Spleen (tissue), 7 donors: ENCODE results near the gene CD248.

Experiments used
- CTCF ChIP-seq, 11 experiments: fragments of 200-600 bp in 7 of 11; fragments of 450-650 bp in 4 of 11; sonication (generic) in 4 of 11; IDR thresholded peaks in 8 of 11; conservative IDR thresholded peaks in 3 of 11; 1 replicate in 7 of 11; 2 replicates in 4 of 11; pipeline versions ENCODE4 v1.4.0 to v1.8.0; 2016 to 2021; ENCODE audit warnings: antibody characterized with exemption in 11 of 11, inconsistent platforms in 4 of 11, mild to moderate bottlenecking in 1 of 11
- POLR2A ChIP-seq, 3 donors: fragments of 450-650 bp; IDR thresholded peaks; one replicate each; pipeline ENCODE4 v1.5.1; 2017; ENCODE audit warnings: antibody characterized with exemption in 3 of 3, mild to moderate bottlenecking in 1 of 3
- POLR2AphosphoS5 ChIP-seq, 3 donors: sonication (generic); formaldehyde crosslinking; IDR thresholded peaks; one replicate each; pipeline ENCODE4 v1.5.1; 2017; ENCODE audit warnings: antibody characterized with exemption in 3 of 3
- donor health status: DM: no; HTN: no; CAD: no; lungs with moderate emphysema.
- donor health status: DM: no; HTN: no; CAD: no.
- donor health status: DM: no; HTN: no; CAD: no.

DNA sequence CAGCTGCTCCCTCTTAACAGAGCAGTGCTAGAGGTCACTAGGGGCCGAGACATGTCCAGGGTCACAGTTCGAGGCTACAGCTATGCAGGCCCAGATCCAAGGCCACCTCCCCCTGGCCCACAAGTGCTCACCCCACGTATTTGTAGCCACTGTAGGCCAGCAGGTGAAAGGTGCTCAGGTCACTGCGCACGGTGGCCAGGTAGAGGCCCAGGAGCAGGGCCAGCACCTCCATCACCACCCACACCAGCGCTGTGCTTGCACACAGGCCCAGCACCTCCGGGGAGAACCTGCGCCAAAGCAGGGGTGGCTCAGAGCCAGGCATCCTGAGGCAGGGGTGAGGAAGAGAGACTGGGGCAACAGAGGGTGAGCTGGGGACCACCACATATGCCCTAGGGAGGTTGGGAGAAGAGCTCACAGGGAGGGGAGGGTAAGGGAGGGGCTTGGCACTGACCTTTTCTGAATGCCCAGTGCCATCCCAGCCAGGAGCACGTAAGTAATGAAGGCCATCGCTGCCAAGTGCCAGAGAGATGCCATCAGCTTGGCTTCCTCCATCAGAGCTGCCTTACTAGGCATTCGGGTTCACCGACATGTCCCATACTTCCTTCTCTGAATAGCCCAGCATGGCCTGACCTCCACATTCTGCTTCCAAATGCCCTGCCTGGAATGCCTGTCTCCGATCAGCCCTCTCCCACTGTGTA, 31.4 kb downstream of the CD248 start:
- no peak for TF ChIP-seq CTCF (IDR thresholded peaks at IDR 0.05 in 8 of 11, conservative IDR thresholded peaks at IDR 0.05 in 3 of 11)
- TF ChIP-seq POLR2A (IDR thresholded peaks at IDR 0.05), result no peak
- TF ChIP-seq POLR2AphosphoS5 (IDR thresholded peaks at IDR 0.05), result no peak
